Epithelial cell of prostate (primary cell): Measurements from ENCODE around the gene AHCY.

Source experiments
- DNase-seq: peaks from one replicate; pipeline ENCODE4 v3.0.0-alpha.2; 2011; ENCODE audit warnings: low read depth, low spot score
- H3K27ac ChIP-seq: fragments of 450-650 bp; 2 replicates; pipeline ENCODE4 v1.5.1; 2017; ENCODE audit warnings: mild to moderate bottlenecking

Gene AHCY

GRCh38 chr20:34231634-34232033 lies 71.5 kb downstream of the AHCY start:
- DNase-seq: no peak
- no peak overlapping the region for H3K27ac ChIP-seq
